Neural progenitor cell (in vitro differentiated cells): Measurements from ENCODE around the gene PTPN2. TPM values are rescaled to one million over a fixed set of nuclear protein-coding genes. Genes with fewer than 3 reads are reported as not detected.

ENCODE experiments used
- DNase-seq: peaks from one replicate; pipeline ENCODE4 v3.0.0-alpha.2; 2016; ENCODE audit warnings: low spot score
- H2AFZ ChIP-seq: fragments of 200-600 bp; sonication (generic); replicated peaks from 2 replicates; pipeline ENCODE4 v1.6.1; 2016; ENCODE audit warnings: antibody characterized with exemption
- H3F3A ChIP-seq: fragments of 200-600 bp; sonication (generic); 2 replicates; pipeline ENCODE4 v1.6.1; 2016; ENCODE audit warnings: antibody characterized with exemption, low read depth
- H3K27ac ChIP-seq: fragments of 200-600 bp; sonication (generic); 2 replicates; pipeline ENCODE4 v1.5.1; 2016; ENCODE audit warnings: mild to moderate bottlenecking
- H3K27me3 ChIP-seq: fragments of 200-600 bp; sonication (generic); 2 replicates; pipeline ENCODE4 v1.6.1; 2016; ENCODE audit warnings: mild to moderate bottlenecking, moderate library complexity
- H3K36me3 ChIP-seq: fragments of 200-600 bp; sonication (generic); 2 replicates; pipeline ENCODE4 v1.5.1; 2016
- H3K4me1 ChIP-seq: fragments of 200-600 bp; sonication (generic); 2 replicates; pipeline ENCODE4 v1.6.1; 2016; ENCODE audit warnings: mixed run types
- H3K4me2 ChIP-seq: fragments of 200-600 bp; sonication (generic); 2 replicates; pipeline ENCODE4 v1.6.1; 2016
- H3K4me3 ChIP-seq: fragments of 200-600 bp; sonication (generic); 2 replicates; pipeline ENCODE4 v1.5.1; 2016
- H3K79me2 ChIP-seq: fragments of 200-600 bp; sonication (generic); 2 replicates; pipeline ENCODE4 v1.6.1; 2016; ENCODE audit warnings: low read depth
- H3K9ac ChIP-seq: fragments of 200-600 bp; sonication (generic); 2 replicates; pipeline ENCODE4 v1.6.1; 2016
- H3K9me3 ChIP-seq: fragments of 200-600 bp; sonication (generic); 2 replicates; pipeline ENCODE4 v1.5.1; 2016; ENCODE audit warnings: low read depth
- H4K20me1 ChIP-seq: fragments of 200-600 bp; sonication (generic); 2 replicates; pipeline ENCODE4 v1.6.1; 2016; ENCODE audit warnings: low read depth
- H3K27ac Mint-ChIP-seq: 3 replicates; pipeline ENCODE4 v1.8.0; 2021; ENCODE audit warnings: mixed read lengths
- H3K27me3 Mint-ChIP-seq: 2 replicates; pipeline ENCODE4 v1.8.0; 2022; ENCODE audit warnings: low read depth, mild to moderate bottlenecking, inconsistent platforms, moderate library complexity, mixed read lengths; ENCODE audit not compliant: insufficient read depth
- H3K36me3 Mint-ChIP-seq: 3 replicates; pipeline ENCODE4 v1.8.0; 2021; ENCODE audit warnings: mixed read lengths
- H3K4me1 Mint-ChIP-seq: 3 replicates; pipeline ENCODE4 v1.8.0; 2021; ENCODE audit warnings: mixed read lengths
- H3K4me3 Mint-ChIP-seq: 3 replicates; pipeline ENCODE4 v1.8.0; 2021; ENCODE audit warnings: mild to moderate bottlenecking, moderate library complexity, mixed read lengths
- H3K9me3 Mint-ChIP-seq: 3 replicates; pipeline ENCODE4 v1.8.0; 2020; ENCODE audit warnings: mixed read lengths
- CTCF ChIP-seq: fragments of 200-600 bp; sonication (generic); IDR thresholded peaks from 2 replicates; pipeline ENCODE4 v1.5.1; 2017; ENCODE audit warnings: antibody characterized with exemption, mild to moderate bottlenecking
- EZH2 ChIP-seq: fragments of 200-600 bp; sonication (generic); IDR thresholded peaks from 2 replicates; pipeline ENCODE4 v1.6.1; 2017; ENCODE audit warnings: antibody characterized with exemption, mild to moderate bottlenecking, moderate library complexity
- EZH2phosphoT487 ChIP-seq: fragments of 200-600 bp; sonication (generic); IDR thresholded peaks from 2 replicates; pipeline ENCODE4 v1.6.1; 2017; ENCODE audit warnings: antibody characterized with exemption
- total RNA-seq: library from RNA; depleted of rRNA; stranded (reverse); fragments of >200 nt; gene quantifications from 2 replicates; pipeline ENCODE4 v1.2.3, GENCODE V29; 2015; ENCODE audit warnings: low replicate concordance

The PTPN2 gene
- total RNA-seq, 1 donor from 2014 or later, result 57.9 TPM

- no peaks in the 10 kb centered on the region for H3K9me3 ChIP-seq
- DNase-seq, result no peak
- TF ChIP-seq CTCF, result no peak
- TF ChIP-seq EZH2, result no peak
- TF ChIP-seq EZH2phosphoT487, result no peak
- no peak overlapping the region for H3K27ac ChIP-seq
- no peak overlapping the region for H3K9ac ChIP-seq
- Mint-ChIP-seq H3K27ac (no peak overlapping the region), H3K4me3 (no peak overlapping the region), H3K9me3 (peaks cover 12% of the 10 kb centered on the region), H3K27me3 (no peaks in the 10 kb centered on the region), H3K4me1 (no peaks in the 10 kb centered on the region), H3K36me3 (peaks cover 8% of the 10 kb centered on the region)
- H3F3A ChIP-seq, result no peaks in the 10 kb centered on the region
- no peaks in the 10 kb centered on the region for H3K36me3 ChIP-seq
- H2AFZ ChIP-seq, result no peak overlapping the region
- no peaks in the 10 kb centered on the region for H3K27me3 ChIP-seq
- H4K20me1 ChIP-seq, result peaks cover 4% of the 10 kb centered on the region
- no peaks in the 10 kb centered on the region for H3K4me1 ChIP-seq
- peaks cover 92% of the 10 kb centered on the region for H3K79me2 ChIP-seq
- H3K4me3 ChIP-seq, result no peak overlapping the region
- H3K4me2 ChIP-seq, result no peak overlapping the region
Observed at GRCh38 chr18:12868576-12868975, 15.5 kb downstream of the PTPN2 start.

GRCh38 chr18:12867441-12868123 lies 16.5 kb downstream of the PTPN2 start:
- Mint-ChIP-seq H3K36me3 (peaks cover 5% of the 10 kb centered on the region), H3K4me3 (no peak overlapping the region), H3K9me3 (peaks cover 7% of the 10 kb centered on the region), H3K4me1 (peaks cover 5% of the 10 kb centered on the region), H3K27me3 (no peaks in the 10 kb centered on the region), H3K27ac (no peak overlapping the region)
- Histone ChIP-seq H3K9ac (no peak overlapping the region), H3K9me3 (no peaks in the 10 kb centered on the region), H3F3A (peaks cover 8% of the 10 kb centered on the region), H2AFZ (no peak overlapping the region), H3K36me3 (no peaks in the 10 kb centered on the region), H3K27me3 (no peaks in the 10 kb centered on the region), H3K4me2 (no peak overlapping the region), H3K79me2 (peaks cover 93% of the 10 kb centered on the region), H4K20me1 (peaks cover 11% of the 10 kb centered on the region), H3K27ac (no peak overlapping the region), H3K4me1 (peaks cover 3% of the 10 kb centered on the region), H3K4me3 (no peak overlapping the region)
- no peak for TF ChIP-seq CTCF
- no peak for TF ChIP-seq EZH2phosphoT487
- no peak for TF ChIP-seq EZH2
- no peak for DNase-seq

- no peaks in the 10 kb centered on the region for H3K27me3 Mint-ChIP-seq
- no peaks in the 10 kb centered on the region for H3K27me3 ChIP-seq
- no peak for TF ChIP-seq CTCF
- no peak for TF ChIP-seq EZH2
- no peak for TF ChIP-seq EZH2phosphoT487
- peaks cover 92% of the 10 kb centered on the region for H3K79me2 ChIP-seq
- no peak overlapping the region for H3K27ac Mint-ChIP-seq
- H4K20me1 ChIP-seq, result peaks cover 8% of the 10 kb centered on the region
- peaks cover 15% of the 10 kb centered on the region for H3K4me1 ChIP-seq
- peaks cover 19% of the 10 kb centered on the region for H3F3A ChIP-seq
- H3K36me3 Mint-ChIP-seq, result no peaks in the 10 kb centered on the region
- no peaks in the 10 kb centered on the region for H3K36me3 ChIP-seq
- no peak overlapping the region for H3K4me3 ChIP-seq
- H3K9me3 Mint-ChIP-seq, result no peaks in the 10 kb centered on the region
- no peak for DNase-seq
- no peak overlapping the region for H2AFZ ChIP-seq
- no peaks in the 10 kb centered on the region for H3K9me3 ChIP-seq
- no peak overlapping the region for H3K9ac ChIP-seq
- H3K27ac ChIP-seq, result no peak overlapping the region
- H3K4me2 ChIP-seq, result no peak overlapping the region
- H3K4me3 Mint-ChIP-seq, result no peak overlapping the region
- H3K4me1 Mint-ChIP-seq, result peaks cover 9% of the 10 kb centered on the region
Observed at GRCh38 chr18:12863687-12864216, 20.3 kb downstream of the PTPN2 start.
